Breast epithelium (tissue), 4 donors: Measurements from ENCODE around the gene CXorf58. TPM values are rescaled to one million over a fixed set of nuclear protein-coding genes. Genes with fewer than 3 reads are reported as not detected.

Experiments
- DNase-seq, 2 donors: peaks; one replicate each; pipeline ENCODE4 v3.0.0-alpha.2; 2019; ENCODE audit warnings: low spot score in 2 of 2
- H3K27ac ChIP-seq, 2 donors: fragments of 200-600 bp; sonication (generic) in 1 of 2; one replicate each; pipeline ENCODE4 v1.5.1; 2016 to 2019; ENCODE audit warnings: mild to moderate bottlenecking in 1 of 2
- H3K27me3 ChIP-seq, 2 donors: fragments of 200-600 bp; sonication (generic) in 1 of 2; one replicate each; pipeline versions ENCODE4 v1.5.1 to v1.6.0; 2017 to 2019; ENCODE audit warnings: control low read depth in 1 of 2, mild to moderate bottlenecking in 1 of 2
- H3K36me3 ChIP-seq: fragments of 200-600 bp; one replicate; pipeline ENCODE4 v1.5.1; 2019
- H3K4me1 ChIP-seq, 2 donors: fragments of 200-600 bp; sonication (generic); one replicate each; pipeline ENCODE4 v1.5.1; 2016 to 2019; ENCODE audit warnings: control low read depth in 1 of 2
- H3K4me3 ChIP-seq, 3 donors: fragments of 200-600 bp; sonication (generic); 1 replicate in 2 of 3; 2 replicates in 1 of 3; pipeline ENCODE4 v1.5.1; 2016 to 2019; ENCODE audit warnings: mild to moderate bottlenecking in 3 of 3, moderate library complexity in 2 of 3
- H3K9me3 ChIP-seq, 2 donors: fragments of 200-600 bp; sonication (generic) in 1 of 2; one replicate each; pipeline ENCODE4 v1.5.1; 2016 to 2019; ENCODE audit warnings: control low read depth in 1 of 2
- CTCF ChIP-seq, 3 donors: fragments of 450-650 bp; IDR thresholded peaks; one replicate each; pipeline ENCODE4 v1.5.1; 2016 to 2017; ENCODE audit warnings: antibody characterized with exemption in 3 of 3, mild to moderate bottlenecking in 3 of 3, moderate library complexity in 3 of 3
- POLR2A ChIP-seq: fragments of 450-650 bp; IDR thresholded peaks from one replicate; pipeline ENCODE4 v1.6.1; 2016; ENCODE audit warnings: antibody characterized with exemption, mild to moderate bottlenecking, moderate library complexity
- POLR2AphosphoS5 ChIP-seq, 3 donors: sonication (generic); formaldehyde crosslinking; IDR thresholded peaks; one replicate each; pipeline ENCODE4 v1.6.1; 2017; ENCODE audit warnings: antibody characterized with exemption in 3 of 3
- intact Hi-C: fragments of 100-400 bp; cut with DNase I; formaldehyde crosslinking; loops from one replicate; pipeline ENCODE4 v1.15.1; 2023; ENCODE audit warnings: low total_unique reads
- total RNA-seq, 3 donors: library from RNA; depleted of rRNA; stranded (reverse); fragments of >200 nt; gene quantifications; one replicate each; pipeline ENCODE4 v1.1.0, GENCODE V29; 2016

The CXorf58 gene
- total RNA-seq, 3 donors from 2014 or later, result 1.5 TPM; not detected in 2

DNA sequence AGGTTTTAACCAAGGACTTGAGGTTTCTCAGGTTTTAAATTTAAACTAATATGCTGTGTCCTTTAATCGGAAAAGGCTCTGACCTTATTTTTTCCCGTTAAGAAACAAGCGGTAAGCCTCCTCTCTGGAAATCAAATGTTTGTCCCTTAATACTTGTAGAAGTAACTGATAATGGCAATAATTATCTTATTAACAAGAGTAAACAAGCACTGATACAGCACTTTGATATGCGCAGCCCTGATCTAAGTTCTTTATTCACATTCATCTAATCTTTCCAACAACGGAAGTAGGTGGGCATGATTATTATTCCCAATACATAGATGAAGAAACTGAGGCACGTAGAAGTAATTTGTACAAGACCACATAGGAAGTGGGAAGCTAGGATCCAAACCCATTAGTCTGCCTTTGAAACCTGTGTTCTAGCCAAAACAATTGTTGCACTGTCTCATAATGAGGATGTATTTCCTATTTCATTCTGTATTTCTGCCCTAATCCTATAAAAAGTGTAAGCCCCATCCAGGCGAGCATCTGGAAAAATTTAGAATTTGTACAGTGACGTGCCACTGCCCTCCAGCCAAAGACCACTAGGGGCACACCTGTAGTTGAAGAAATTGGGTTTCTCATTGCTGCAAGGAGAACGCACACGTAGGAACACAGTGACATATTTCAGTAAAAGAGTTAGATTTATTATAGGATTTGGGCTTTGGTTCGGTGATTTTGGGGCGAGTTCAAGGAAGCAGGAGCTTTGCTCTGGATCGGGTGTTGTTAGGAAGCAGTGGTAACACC is 606 bp downstream of the CXorf58 start:
- Histone ChIP-seq H3K27ac (peak overlapping the region; percentile 88 to 89), H3K4me3 (peak overlapping the region; percentile 54 to 63 (median 62)), H3K27me3 (peaks cover 0 to 37% of the 10 kb centered on the region in 2 donors), H3K4me1 (no peaks in the 10 kb centered on the region), H3K36me3 (no peaks in the 10 kb centered on the region), H3K9me3 (no peaks in the 10 kb centered on the region)
- DNase-seq, result no peak
- TF ChIP-seq CTCF (IDR thresholded peaks at IDR 0.05) (no peak), POLR2A (no peak), POLR2AphosphoS5 (IDR thresholded peaks at IDR 0.05) (no peak)
- intact Hi-C loops, result loop anchor here (5.0 to 10.0 kb wide), 2 partner anchors 119 to 214 kb away; partner anchors contain the start of gene KLHL15

DNA sequence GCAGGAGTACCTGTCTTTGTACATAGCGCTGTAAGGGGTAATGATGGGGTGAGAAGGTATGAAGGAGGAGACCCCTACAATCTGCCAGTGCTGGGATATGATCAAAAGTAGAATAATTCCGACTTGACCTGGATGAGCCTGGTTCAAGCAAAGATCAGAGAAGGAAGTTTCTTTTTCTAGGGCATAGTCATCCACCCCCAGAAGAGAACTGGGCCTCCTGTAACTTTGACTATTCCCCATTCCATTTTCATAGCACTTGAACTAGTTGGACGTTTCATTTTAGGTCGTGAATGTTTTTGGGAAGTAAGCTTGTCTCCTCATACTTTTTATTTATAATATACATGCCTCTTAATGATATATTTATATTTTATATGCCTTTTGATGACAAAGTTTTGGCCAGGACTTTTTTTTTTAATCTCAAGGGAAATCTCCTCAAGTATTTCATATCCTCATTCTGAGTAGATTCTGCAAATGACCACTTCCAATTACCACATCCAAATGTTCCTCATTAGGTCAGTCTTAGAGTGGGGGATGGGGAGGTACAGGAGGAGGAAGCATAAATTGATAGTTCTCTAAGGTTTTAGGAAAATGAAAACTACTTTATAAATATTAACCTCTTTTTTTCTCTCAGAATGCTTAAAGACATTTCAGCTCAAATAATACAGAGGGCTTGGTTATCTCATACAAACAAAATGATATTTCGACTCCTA is 3.5 kb downstream of the CXorf58 start:
- Histone ChIP-seq H3K27me3 (peaks cover 0 to 31% of the 10 kb centered on the region in 2 donors), H3K27ac (no peak overlapping the region), H3K4me3 (no peak overlapping the region), H3K4me1 (no peaks in the 10 kb centered on the region), H3K9me3 (no peaks in the 10 kb centered on the region), H3K36me3 (no peaks in the 10 kb centered on the region)
- DNase-seq, result no peak
- TF ChIP-seq CTCF (IDR thresholded peaks at IDR 0.05), result no peak
- no peak for TF ChIP-seq POLR2A
- TF ChIP-seq POLR2AphosphoS5 (IDR thresholded peaks at IDR 0.05), result no peak
- intact Hi-C loops, result no loop called here

DNA sequence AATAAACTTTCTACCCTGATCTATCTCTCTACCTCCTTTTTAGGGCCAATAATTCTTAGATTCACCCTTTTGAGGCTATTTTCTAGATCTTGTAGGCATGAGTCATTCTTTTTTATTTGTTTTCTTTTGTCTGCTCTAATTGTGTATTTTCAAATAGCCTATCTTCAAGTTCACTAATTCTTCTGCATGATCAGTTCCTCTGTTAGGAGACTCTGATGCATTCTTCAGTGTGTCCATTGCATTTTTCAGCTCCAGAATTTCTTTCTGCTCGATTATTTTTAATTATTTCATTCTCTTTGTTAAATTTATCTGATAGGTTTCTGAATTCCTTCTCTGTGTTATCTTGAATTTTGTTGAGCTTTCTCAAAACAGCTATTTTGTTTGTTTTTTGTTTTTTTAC is 11.3 kb downstream of the CXorf58 start:
- intact Hi-C loops, result loop anchor here (5.0 kb wide), 1 partner anchor 88 kb away; no protein-coding TSS in a partner anchor
- no peak for DNase-seq
- TF ChIP-seq POLR2A (no peak), CTCF (IDR thresholded peaks at IDR 0.05) (no peak), POLR2AphosphoS5 (IDR thresholded peaks at IDR 0.05) (no peak)
- Histone ChIP-seq H3K27me3 (peaks cover 0 to 22% of the 10 kb centered on the region in 2 donors), H3K4me1 (no peaks in the 10 kb centered on the region), H3K9me3 (no peaks in the 10 kb centered on the region), H3K4me3 (no peak overlapping the region), H3K36me3 (no peaks in the 10 kb centered on the region), H3K27ac (no peak overlapping the region)

DNA sequence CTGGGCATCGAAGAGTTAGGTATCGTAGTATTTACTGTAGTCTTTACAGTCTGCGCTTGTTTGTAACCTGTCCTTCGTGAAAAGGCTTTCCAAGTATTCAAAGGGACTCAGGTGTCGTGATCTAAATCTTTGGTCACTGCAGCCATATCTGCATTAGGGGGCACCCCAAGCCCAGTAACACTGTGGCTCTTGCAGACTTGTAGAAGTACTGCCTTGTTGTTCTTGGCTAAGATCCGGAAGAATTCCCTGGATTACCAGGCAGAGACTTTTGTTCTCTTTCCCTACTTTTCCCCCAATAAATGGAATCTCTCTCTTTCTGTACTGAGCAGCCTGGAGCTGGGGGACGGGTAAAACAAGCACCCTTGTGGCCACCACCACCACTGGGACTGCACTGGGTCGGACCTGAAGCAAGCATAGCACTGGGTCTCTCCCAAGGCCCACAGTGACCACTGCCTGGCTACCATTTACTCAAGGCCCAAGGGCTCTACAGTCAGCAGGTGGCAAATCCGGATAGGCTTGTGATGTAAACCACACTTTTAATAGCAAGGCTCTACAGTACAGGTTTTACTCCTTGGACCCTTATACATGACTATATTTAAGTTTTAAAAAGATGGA is 12.0 kb downstream of the CXorf58 start:
- H3K27me3 ChIP-seq, result peaks cover 0 to 21% of the 10 kb centered on the region in 2 donors
- intact Hi-C loops, result loop anchor here (5.0 kb wide), 1 partner anchor 87 kb away; no protein-coding TSS in a partner anchor
- no peaks in the 10 kb centered on the region for H3K9me3 ChIP-seq
- H3K27ac ChIP-seq, result no peak overlapping the region
- H3K4me1 ChIP-seq, result no peaks in the 10 kb centered on the region
- DNase-seq, result no peak
- TF ChIP-seq POLR2A (no peak), CTCF (IDR thresholded peaks at IDR 0.05) (no peak), POLR2AphosphoS5 (IDR thresholded peaks at IDR 0.05) (no peak)
- no peak overlapping the region for H3K4me3 ChIP-seq
- no peaks in the 10 kb centered on the region for H3K36me3 ChIP-seq
